Stomach (tissue), 4 donors: ENCODE data around the gene CCDC69.

Experiments used
- CTCF ChIP-seq, 7 experiments: fragments of 450-650 bp in 4 of 7; fragments of 200-600 bp in 3 of 7; sonication (generic) in 3 of 7; IDR thresholded peaks; one replicate each; pipeline ENCODE4 v1.5.1; 2016 to 2019; ENCODE audit warnings: antibody characterized with exemption in 7 of 7, control low read depth in 2 of 7, mild to moderate bottlenecking in 1 of 7
- EP300 ChIP-seq: sonication (generic); formaldehyde crosslinking; IDR thresholded peaks from one replicate; pipeline ENCODE4 v1.6.1; 2017; ENCODE audit warnings: antibody characterized with exemption
- POLR2A ChIP-seq, 4 donors: fragments of 450-650 bp; IDR thresholded peaks; one replicate each; pipeline ENCODE4 v1.6.1; 2016; ENCODE audit warnings: antibody characterized with exemption in 4 of 4, control low read depth in 2 of 4, mild to moderate bottlenecking in 1 of 4, moderate library complexity in 1 of 4
- POLR2AphosphoS5 ChIP-seq, 3 donors: sonication (generic); formaldehyde crosslinking; IDR thresholded peaks; one replicate each; pipeline ENCODE4 v1.6.1; 2016; ENCODE audit warnings: antibody characterized with exemption in 3 of 3

- TF ChIP-seq POLR2AphosphoS5 (IDR thresholded peaks at IDR 0.05) (no peak), CTCF (IDR thresholded peaks at IDR 0.05) (no peak), POLR2A (IDR thresholded peaks at IDR 0.05) (no peak), EP300 (no peak)
Observed at GRCh38 chr5:151271336-151271735, 47.4 kb upstream of the CCDC69 start.
